Memory B cell (primary cell): Measurements from ENCODE around the gene CHPT1.
"Not testable (repeated sequence)": the region's sequence is repeated elsewhere in the genome, so short reads cannot be mapped to it uniquely, and the experiment has no call there.

Experiments used
- ATAC-seq: fragments of 150-1000 bp; cut with Tn5 transposase; 2 replicates; pipeline ENCODE4 v1.10.0; 2021; ENCODE audit warnings: low read depth, mild to moderate bottlenecking, moderate library complexity
- DNase-seq, 2 donors: peaks; one replicate each; pipeline ENCODE4 v3.0.0; 2022; ENCODE audit warnings: low spot score in 2 of 2
- H3K27ac Mint-ChIP-seq: one replicate; pipeline ENCODE4 v1.8.0; 2022; ENCODE audit warnings: mild to moderate bottlenecking, moderate library complexity, mixed read lengths
- H3K27me3 Mint-ChIP-seq: one replicate; pipeline ENCODE4 v1.8.0; 2022; ENCODE audit warnings: mixed read lengths
- H3K36me3 Mint-ChIP-seq: one replicate; pipeline ENCODE4 v1.8.0; 2022; ENCODE audit warnings: mild to moderate bottlenecking, mixed read lengths
- H3K4me1 Mint-ChIP-seq: one replicate; pipeline ENCODE4 v1.8.0; 2022; ENCODE audit warnings: mixed read lengths
- H3K4me3 Mint-ChIP-seq: one replicate; pipeline ENCODE4 v1.8.0; 2022; ENCODE audit warnings: mild to moderate bottlenecking, moderate library complexity, mixed read lengths
- H3K9me3 Mint-ChIP-seq: one replicate; pipeline ENCODE4 v1.8.0; 2022; ENCODE audit warnings: mixed read lengths

Gene CHPT1

DNA sequence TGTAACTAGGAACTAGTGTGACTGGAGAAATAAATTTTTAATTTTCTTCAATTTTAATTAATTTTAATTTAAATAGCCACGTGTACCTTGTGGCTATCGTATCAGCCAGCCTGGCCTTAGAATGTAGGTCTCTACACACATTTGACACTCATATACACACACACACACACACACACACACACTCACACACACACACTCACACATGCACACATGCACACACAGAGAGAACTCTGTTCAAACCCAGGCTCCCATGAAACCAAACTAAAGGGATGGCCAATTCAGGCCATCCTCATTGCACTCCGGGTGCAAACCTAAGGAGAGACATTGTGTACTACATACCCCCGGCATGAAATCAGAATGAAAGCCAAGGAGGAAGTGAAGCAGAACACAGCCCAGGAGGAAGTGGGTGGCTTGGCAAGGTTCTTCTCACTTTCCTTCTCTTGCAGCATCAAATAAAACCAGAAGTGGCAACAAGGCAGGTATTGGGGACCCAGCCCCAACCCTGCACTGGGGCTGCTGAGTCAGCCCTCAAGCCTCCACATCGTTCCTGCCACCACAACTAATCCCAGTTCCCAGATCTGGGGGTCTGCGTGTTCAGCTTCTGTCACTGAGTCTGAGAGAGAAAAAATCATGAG is 26.2 kb upstream of the CHPT1 start:
- H3K27ac Mint-ChIP-seq: peak overlapping the region; percentile 78

DNA sequence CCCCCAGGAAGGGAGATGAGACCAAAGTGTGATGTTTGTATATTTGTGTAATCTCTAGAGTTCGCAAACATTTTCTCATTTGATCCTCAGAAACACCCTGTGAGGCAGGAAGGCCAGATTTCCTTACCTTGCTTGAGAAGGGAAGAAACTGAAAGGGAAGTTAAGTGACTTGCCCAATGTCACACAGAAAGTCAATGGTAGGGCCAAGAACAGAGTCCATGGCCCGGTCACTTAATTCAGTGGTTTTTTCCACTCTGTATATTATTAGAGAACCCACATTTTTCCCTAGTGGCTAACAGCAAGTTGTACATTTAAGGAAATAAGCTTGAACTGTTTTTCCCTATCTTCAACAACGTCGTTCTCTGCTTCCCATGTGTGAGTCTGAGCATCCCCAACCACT is 25.6 kb upstream of the CHPT1 start:
- DNase-seq: no peak
- ATAC-seq: no peak
- peaks cover 18% of the 10 kb centered on the region for H3K4me1 Mint-ChIP-seq
- no peaks in the 10 kb centered on the region for H3K36me3 Mint-ChIP-seq
- H3K27ac Mint-ChIP-seq: peak overlapping the region; percentile 78
- no peaks in the 10 kb centered on the region for H3K9me3 Mint-ChIP-seq
- H3K4me3 Mint-ChIP-seq: peak overlapping the region; percentile 72
- no peaks in the 10 kb centered on the region for H3K27me3 Mint-ChIP-seq

More for the DNA sequence above, 26.2 kb upstream of the CHPT1 start:
- H3K27me3 Mint-ChIP-seq: peaks cover 1% of the 10 kb centered on the region
- peak; percentile 32 to 57 for DNase-seq
- peak overlapping the region; percentile 72 for H3K4me3 Mint-ChIP-seq
- peaks cover 18% of the 10 kb centered on the region for H3K4me1 Mint-ChIP-seq
- peak; percentile 96 for ATAC-seq
- H3K9me3 Mint-ChIP-seq: no peaks in the 10 kb centered on the region
- H3K36me3 Mint-ChIP-seq: no peaks in the 10 kb centered on the region

DNA sequence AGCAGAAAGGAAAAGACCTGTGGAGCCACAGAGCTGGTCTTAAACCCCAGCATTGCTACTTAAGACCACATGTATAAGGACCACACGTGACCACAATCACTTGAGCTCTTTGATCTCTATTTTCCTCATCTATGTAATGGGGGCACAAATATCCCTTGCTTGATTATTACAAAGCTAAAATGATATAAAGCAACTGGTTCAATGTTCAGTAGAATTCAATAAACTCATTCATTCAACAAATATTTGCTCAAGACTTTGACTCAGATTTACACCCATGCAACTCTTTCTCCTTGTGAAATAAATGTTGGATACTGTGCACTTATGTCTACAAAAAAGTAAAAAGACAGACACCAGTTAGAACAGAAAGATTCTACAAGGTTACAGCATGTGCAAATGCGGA is 21.9 kb upstream of the CHPT1 start:
- H3K27me3 Mint-ChIP-seq: no peaks in the 10 kb centered on the region
- no peak for DNase-seq
- ATAC-seq: no peak
- no peak overlapping the region for H3K27ac Mint-ChIP-seq
- H3K36me3 Mint-ChIP-seq: no peaks in the 10 kb centered on the region
- no peaks in the 10 kb centered on the region for H3K9me3 Mint-ChIP-seq
- H3K4me3 Mint-ChIP-seq: no peak overlapping the region
- peaks cover 13% of the 10 kb centered on the region for H3K4me1 Mint-ChIP-seq

DNA sequence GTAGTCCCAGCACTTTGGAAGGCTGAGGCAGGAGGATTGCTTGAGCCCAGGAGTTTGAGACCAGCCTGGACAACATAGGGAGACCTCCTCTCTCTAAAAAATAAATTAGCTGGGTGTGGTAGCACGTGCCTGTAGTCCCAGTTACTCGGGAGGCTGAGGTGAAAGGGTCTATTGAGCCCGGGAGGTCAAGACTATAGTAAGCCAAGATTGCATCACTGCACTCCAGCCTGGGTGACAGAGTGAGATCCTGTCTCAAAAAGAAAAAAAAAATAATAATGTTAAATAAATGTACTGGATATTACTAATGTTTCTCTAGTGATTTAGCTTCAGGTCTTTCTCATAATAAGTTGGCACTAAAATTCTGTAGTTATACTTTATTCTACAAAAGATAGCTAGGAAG is 20.9 kb upstream of the CHPT1 start:
- DNase-seq, H3K4me1 Mint-ChIP-seq, H3K27ac Mint-ChIP-seq, H3K9me3 Mint-ChIP-seq, H3K4me3 Mint-ChIP-seq, H3K27me3 Mint-ChIP-seq, ATAC-seq, H3K36me3 Mint-ChIP-seq: not testable (repeated sequence)

DNA sequence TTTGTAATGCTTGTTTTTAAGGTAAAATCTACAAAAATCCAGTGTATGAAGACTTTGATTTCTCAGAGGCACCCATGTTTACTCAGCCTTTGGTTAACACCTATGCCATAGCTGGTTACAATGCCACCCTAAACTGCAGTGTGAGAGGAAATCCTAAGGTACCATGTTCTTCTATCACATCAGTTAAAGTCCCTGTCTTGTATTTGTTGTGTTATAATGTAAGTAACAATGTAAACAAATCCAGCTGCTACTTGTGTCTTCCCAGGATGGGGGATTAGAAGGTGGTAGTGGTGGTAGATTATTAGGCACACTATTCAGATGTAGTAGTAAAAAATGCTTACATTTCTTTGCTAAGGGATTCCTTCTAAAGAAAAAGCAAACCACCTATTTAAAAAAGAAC is 19.4 kb upstream of the CHPT1 start:
- no peaks in the 10 kb centered on the region for H3K9me3 Mint-ChIP-seq
- H3K4me1 Mint-ChIP-seq: peaks cover 2% of the 10 kb centered on the region
- no peak overlapping the region for H3K4me3 Mint-ChIP-seq
- ATAC-seq (no peak), DNase-seq (no peak)
- no peak overlapping the region for H3K27ac Mint-ChIP-seq
- H3K36me3 Mint-ChIP-seq: no peaks in the 10 kb centered on the region
- no peaks in the 10 kb centered on the region for H3K27me3 Mint-ChIP-seq

DNA sequence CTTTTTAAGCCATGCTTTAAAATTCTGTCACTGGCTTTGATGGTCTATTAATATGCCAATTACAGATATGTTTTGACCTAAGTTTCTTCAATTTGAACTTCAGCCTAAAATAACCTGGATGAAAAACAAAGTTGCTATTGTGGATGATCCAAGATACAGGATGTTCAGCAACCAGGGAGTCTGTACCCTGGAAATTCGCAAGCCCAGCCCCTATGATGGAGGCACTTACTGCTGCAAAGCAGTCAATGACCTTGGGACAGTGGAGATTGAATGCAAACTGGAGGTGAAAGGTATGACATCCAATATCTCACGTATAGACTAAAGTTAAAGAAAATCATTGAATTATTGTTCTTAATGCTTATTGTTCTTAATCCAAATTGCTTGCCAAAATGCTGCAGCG is 17.2 kb upstream of the CHPT1 start:
- Mint-ChIP-seq H3K36me3 (no peaks in the 10 kb centered on the region), H3K4me1 (peaks cover 2% of the 10 kb centered on the region), H3K9me3 (no peaks in the 10 kb centered on the region), H3K4me3 (no peak overlapping the region), H3K27ac (no peak overlapping the region), H3K27me3 (no peaks in the 10 kb centered on the region)
- DNase-seq (no peak), ATAC-seq (no peak)

DNA sequence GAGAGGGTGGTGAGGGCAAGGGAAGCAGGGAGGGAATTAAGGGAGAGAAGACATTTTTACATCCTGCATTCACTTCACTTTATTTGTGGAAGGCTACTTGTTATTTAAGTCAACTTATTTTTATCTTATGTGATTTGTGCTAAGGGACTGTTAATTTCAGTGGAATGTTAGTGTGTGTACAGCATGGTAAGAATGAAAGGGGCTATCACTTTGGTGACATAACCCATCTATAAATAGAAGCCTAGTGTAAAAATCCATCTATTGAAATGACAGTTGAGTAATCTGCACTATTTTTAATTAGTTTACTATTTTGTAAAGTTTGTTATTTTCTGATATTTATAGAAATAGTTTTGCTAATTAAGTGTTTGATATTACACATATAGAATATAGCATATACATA is 16.8 kb upstream of the CHPT1 start:
- Mint-ChIP-seq H3K9me3 (no peaks in the 10 kb centered on the region), H3K36me3 (no peaks in the 10 kb centered on the region), H3K4me3 (no peak overlapping the region), H3K4me1 (peaks cover 2% of the 10 kb centered on the region), H3K27me3 (no peaks in the 10 kb centered on the region), H3K27ac (no peak overlapping the region)
- DNase-seq (no peak), ATAC-seq (no peak)

DNA sequence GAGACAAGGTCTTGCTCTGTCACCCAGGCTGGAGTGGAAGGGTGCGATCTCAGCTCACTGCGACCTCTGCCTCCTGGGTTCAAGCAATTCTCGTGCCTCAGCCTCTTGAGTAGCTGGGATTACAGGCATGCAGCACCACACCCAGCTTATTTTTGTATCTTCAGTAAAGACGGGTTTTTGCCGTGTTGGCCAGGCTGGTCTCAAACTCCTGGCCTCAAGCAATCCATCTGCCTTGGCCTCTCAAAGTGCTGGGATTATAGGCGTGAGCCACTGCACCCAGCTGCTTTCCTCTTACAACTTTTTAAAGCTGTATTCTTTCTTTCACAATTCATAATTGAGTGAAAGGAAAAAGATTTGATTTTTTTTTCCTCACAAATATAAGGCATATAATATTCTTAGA is 15.8 kb upstream of the CHPT1 start:
- H3K4me3 Mint-ChIP-seq, H3K27ac Mint-ChIP-seq, H3K4me1 Mint-ChIP-seq, H3K9me3 Mint-ChIP-seq, ATAC-seq, DNase-seq, H3K27me3 Mint-ChIP-seq, H3K36me3 Mint-ChIP-seq: not testable (repeated sequence)

DNA sequence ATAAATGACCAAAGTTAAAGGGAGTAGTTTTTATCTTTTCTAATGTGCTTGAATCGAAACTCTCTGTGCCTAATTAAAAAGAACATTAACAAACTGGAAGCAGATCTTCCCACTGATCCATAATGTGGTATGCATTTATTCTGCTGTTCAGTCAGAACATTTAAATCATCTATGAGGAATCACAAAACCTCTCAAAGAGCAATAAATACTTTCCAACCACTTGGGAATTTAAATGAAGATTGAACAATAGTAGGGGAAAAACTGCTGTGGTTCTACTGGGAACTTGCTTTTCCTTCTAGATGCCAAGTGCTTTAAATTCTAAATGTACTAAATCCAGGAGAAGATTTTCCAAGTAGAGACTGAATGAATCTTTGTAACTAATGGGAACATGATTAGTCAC is 12.3 kb upstream of the CHPT1 start:
- H3K27me3 Mint-ChIP-seq: no peaks in the 10 kb centered on the region
- no peak for DNase-seq

DNA sequence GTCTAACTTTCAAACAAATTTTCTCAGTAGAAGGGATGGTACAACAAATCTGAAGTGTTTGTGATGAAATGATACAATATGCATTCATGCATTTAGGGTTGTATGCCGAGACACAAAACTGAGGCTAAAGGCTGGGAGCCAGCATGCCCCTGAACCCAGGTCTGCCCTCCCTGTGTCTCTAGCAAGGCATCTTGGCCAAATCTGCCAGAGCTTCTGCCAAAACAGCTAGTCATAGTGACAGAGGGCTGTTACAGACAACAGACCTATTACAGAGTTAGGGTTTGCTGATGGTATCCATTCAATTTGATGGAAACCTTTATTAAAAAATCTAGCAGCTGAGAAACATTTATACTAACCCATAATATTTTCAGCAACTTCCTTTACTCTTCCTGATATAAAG is 11.3 kb upstream of the CHPT1 start:
- Mint-ChIP-seq H3K4me1 (peaks cover 3% of the 10 kb centered on the region), H3K27ac (no peak overlapping the region), H3K4me3 (no peak overlapping the region), H3K9me3 (no peaks in the 10 kb centered on the region), H3K27me3 (no peaks in the 10 kb centered on the region), H3K36me3 (no peaks in the 10 kb centered on the region)
- ATAC-seq (no peak), DNase-seq (no peak)

More for the DNA sequence above, 12.3 kb upstream of the CHPT1 start:
- no peak overlapping the region for H3K4me3 Mint-ChIP-seq
- no peaks in the 10 kb centered on the region for H3K36me3 Mint-ChIP-seq
- no peak for ATAC-seq
- peaks cover 3% of the 10 kb centered on the region for H3K4me1 Mint-ChIP-seq
- H3K9me3 Mint-ChIP-seq: no peaks in the 10 kb centered on the region
- no peak overlapping the region for H3K27ac Mint-ChIP-seq

DNA sequence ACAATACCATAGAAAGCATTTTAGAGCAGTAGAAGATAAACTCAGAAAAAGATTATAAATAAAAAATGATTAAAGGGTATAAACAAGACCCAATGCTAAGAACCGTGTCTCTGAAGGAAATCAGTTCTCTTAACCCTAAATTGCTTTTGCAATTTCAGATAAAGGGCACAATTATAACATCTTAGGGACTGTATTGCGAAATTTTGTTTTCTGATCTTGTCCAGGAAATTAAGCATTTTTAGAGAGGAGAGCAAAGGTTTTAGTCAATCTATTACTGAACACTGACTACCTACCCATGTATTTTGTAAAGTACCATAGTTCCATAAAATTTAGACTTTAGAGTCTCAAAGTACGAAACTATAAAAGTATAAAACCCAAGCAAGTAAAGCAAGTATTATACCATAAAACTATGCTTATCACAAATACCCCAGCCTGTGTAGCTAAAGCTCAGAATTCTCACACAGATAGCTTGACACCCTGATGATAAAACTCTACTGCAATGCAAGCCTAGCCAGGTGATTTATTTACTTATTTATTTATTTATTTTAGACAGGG is 6.8 kb upstream of the CHPT1 start:
- DNase-seq (no peak), ATAC-seq (no peak)
- Mint-ChIP-seq H3K4me1 (peaks cover 12% of the 10 kb centered on the region), H3K27me3 (no peaks in the 10 kb centered on the region), H3K9me3 (no peaks in the 10 kb centered on the region), H3K27ac (no peak overlapping the region), H3K4me3 (no peak overlapping the region), H3K36me3 (no peaks in the 10 kb centered on the region)

DNA sequence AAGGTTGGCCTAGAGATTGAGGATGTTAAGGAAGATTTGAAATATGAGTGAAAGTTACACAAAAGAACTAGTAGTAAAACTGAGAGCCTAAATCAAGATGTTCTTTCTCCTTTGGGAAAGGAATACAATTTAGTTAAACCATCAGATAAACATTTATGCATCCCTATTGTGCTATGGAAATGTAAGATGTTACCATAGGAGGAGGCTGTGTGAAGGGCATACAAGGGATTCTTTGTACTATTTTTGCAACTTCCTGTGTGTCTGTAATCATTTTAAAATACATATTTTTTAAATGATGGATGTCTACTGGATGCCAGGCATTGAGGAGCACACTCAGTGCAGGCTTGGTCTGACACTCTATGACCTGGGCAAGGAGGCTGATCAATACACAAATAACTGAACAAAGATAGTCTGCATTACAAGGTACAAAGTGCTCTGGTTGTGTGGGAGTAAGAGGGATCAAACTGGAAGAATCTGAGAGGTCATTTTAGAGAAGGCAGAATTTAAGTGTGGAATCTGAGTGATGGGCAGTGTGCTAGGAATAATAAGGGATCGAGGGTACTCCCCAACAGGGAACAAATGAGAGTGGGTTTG is 5.8 kb upstream of the CHPT1 start:
- peaks cover 16% of the 10 kb centered on the region for H3K4me1 Mint-ChIP-seq
- H3K36me3 Mint-ChIP-seq: no peaks in the 10 kb centered on the region
- H3K4me3 Mint-ChIP-seq: no peak overlapping the region
- no peak overlapping the region for H3K27ac Mint-ChIP-seq
- no peaks in the 10 kb centered on the region for H3K9me3 Mint-ChIP-seq
- no peak for DNase-seq
- ATAC-seq: no peak
- H3K27me3 Mint-ChIP-seq: no peaks in the 10 kb centered on the region

DNA sequence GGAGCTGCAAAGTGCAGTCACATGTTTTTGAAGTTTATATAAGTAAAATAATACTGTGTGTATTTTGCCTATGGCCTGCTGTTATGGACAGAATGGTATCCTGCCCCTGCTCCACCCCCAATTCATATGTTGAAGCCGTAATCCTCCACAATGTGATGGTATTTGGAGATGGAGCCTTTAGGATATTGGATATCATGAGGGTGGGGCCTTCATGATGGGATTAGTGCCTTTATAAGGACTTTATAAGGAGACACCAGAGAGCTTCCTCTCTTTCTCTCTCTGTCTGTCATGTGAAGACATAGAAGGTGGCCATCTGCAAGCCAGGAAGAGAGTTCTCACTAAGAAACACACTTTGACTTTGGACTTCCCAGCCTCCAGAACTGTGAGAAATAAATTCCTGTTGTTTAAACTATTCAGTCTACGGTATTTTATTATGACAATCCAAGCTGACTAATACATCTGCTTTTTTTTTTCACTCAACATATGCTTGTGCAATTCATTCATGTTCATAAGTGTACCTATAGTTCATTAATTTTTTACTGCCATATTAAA is 3.1 kb upstream of the CHPT1 start:
- H3K4me3 Mint-ChIP-seq: no peak overlapping the region
- H3K4me1 Mint-ChIP-seq: peaks cover 23% of the 10 kb centered on the region
- no peak overlapping the region for H3K27ac Mint-ChIP-seq
- DNase-seq (no peak), ATAC-seq (no peak)
- no peaks in the 10 kb centered on the region for H3K9me3 Mint-ChIP-seq
- no peaks in the 10 kb centered on the region for H3K27me3 Mint-ChIP-seq
- H3K36me3 Mint-ChIP-seq: no peaks in the 10 kb centered on the region

DNA sequence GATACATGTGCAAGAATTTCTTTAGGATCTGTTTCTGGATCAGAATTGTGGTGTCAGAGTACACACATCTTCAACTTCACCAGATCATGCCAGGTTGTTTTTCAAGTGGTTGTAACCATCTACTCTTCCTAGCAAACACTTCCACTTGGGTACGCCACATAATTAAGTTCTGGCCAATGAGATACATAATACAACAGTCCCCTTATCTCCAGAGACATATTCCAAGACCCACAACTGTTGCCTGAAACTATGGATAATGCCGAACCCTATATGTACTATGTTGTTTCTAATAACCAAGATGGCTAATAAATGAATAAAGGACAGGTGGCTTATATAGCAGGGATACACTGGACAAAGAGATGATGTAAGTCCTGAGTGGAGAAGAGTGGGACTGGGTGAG is 2.5 kb upstream of the CHPT1 start:
- Mint-ChIP-seq H3K27me3 (no peaks in the 10 kb centered on the region), H3K9me3 (no peaks in the 10 kb centered on the region), H3K36me3 (no peaks in the 10 kb centered on the region), H3K27ac (peak overlapping the region; percentile 94), H3K4me1 (peaks cover 24% of the 10 kb centered on the region), H3K4me3 (no peak overlapping the region)
- DNase-seq: no peak
- ATAC-seq: no peak

DNA sequence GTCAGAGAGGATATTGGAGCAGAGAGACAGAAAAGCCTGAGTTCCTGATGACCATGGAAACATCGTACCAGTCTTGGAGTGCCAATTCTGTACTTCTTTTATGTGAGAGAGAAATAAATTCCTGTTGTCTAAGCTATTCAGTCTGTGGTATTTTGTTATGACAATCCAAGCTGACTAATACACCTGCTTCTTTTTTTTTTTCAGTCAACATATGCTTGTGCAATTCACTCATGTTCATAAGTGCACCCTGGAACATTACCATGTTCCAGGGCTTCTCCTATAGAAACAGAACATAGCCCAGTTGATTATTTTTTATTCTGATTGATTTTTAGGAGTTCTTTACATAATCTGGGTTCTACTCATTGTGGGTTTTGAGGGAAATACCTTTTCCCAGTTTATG is 1.7 kb upstream of the CHPT1 start:
- Mint-ChIP-seq H3K4me3 (no peak overlapping the region), H3K27ac (peak overlapping the region; percentile 94), H3K4me1 (peaks cover 31% of the 10 kb centered on the region), H3K27me3 (no peaks in the 10 kb centered on the region), H3K36me3 (no peaks in the 10 kb centered on the region), H3K9me3 (no peaks in the 10 kb centered on the region)
- no peak for DNase-seq
- ATAC-seq: no peak
